AML-193 (cell line): ENCODE results near the gene GPRC5B.
A peak's percentile ranks its signal among the peaks of the same experiment; 100 is the strongest.

Experiments
- DNase-seq, 2 experiments: peaks; one replicate each; lab custom pipeline; 2025; lab: John Stamatoyannopoulos, UW

GPRC5B gene

GRCh38 chr16:19896951-19897350, 12.3 kb upstream of the GPRC5B start:
- no peak for DNase-seq

GRCh38 chr16:19894586-19894985, 9.9 kb upstream of the GPRC5B start:
- no peak for DNase-seq

- DNase-seq, result no peak
Observed at GRCh38 chr16:19892902-19893301, 8.3 kb upstream of the GPRC5B start.

- no peak for DNase-seq
Observed at GRCh38 chr16:19890901-19891300, 6.3 kb upstream of the GPRC5B start.

GRCh38 chr16:19888834-19889233, 4.2 kb upstream of the GPRC5B start:
- no peak for DNase-seq

- DNase-seq, result peak; percentile 43 to 66
Observed at GRCh38 chr16:19886073-19886941, 1.7 kb upstream of the GPRC5B start.

- DNase-seq, result no peak
Observed at GRCh38 chr16:19885451-19886072, 914 bp upstream of the GPRC5B start.

- DNase-seq, result no peak
Observed at GRCh38 chr16:19883966-19884485, 622 bp downstream of the GPRC5B start.

- DNase-seq, result no peak
Observed at GRCh38 chr16:19883296-19883965, 1.2 kb downstream of the GPRC5B start.

GRCh38 chr16:19882646-19883045, 2.0 kb downstream of the GPRC5B start:
- DNase-seq, result no peak

GRCh38 chr16:19882186-19882585, 2.5 kb downstream of the GPRC5B start:
- DNase-seq, result no peak

- DNase-seq, result no peak
Observed at GRCh38 chr16:19881783-19882182, 2.9 kb downstream of the GPRC5B start.

GRCh38 chr16:19881028-19881427, 3.6 kb downstream of the GPRC5B start:
- DNase-seq, result no peak

- DNase-seq, result no peak
Observed at GRCh38 chr16:19879241-19879792, 5.3 kb downstream of the GPRC5B start.

GRCh38 chr16:19878757-19879156, 5.9 kb downstream of the GPRC5B start:
- no peak for DNase-seq

- DNase-seq, result no peak
Observed at GRCh38 chr16:19876501-19877059, 8.1 kb downstream of the GPRC5B start.

GRCh38 chr16:19875900-19876299, 8.7 kb downstream of the GPRC5B start:
- no peak for DNase-seq

GRCh38 chr16:19874851-19875546, 9.6 kb downstream of the GPRC5B start:
- DNase-seq, result no peak

GRCh38 chr16:19874026-19874425, 10.6 kb downstream of the GPRC5B start:
- DNase-seq, result no peak

- no peak for DNase-seq
Observed at GRCh38 chr16:19872935-19873334, 11.7 kb downstream of the GPRC5B start.

- DNase-seq, result no peak
Observed at GRCh38 chr16:19872179-19872863, 12.3 kb downstream of the GPRC5B start.
